HG03354 (cell line): ENCODE data around the gene USP4.
A peak's percentile ranks its signal among the peaks of the same experiment; 100 is the strongest.
"Not testable (repeated sequence)": the region's sequence is repeated elsewhere in the genome, so short reads cannot be mapped to it uniquely, and the experiment has no call there.

ENCODE experiments used
- ATAC-seq: cut with Tn5 transposase; IDR thresholded peaks from one replicate; pipeline ENCODE4 v1.9.1; 2021; ENCODE audit warnings: mild to moderate bottlenecking; ENCODE audit not compliant: unreplicated experiment, poor library complexity, severe bottlenecking

Gene USP4

GRCh38 chr3:49339941-49340800, at the start of gene USP4:
USP4 (minus strand) TSS chr3:49340053; CDS start chr3:49340024, 29 bp downstream.
- peak; percentile 83 for ATAC-seq

- no peak for ATAC-seq
Observed at GRCh38 chr3:49389297-49389696, 49.4 kb upstream of the USP4 start.

GRCh38 chr3:49388289-49388820, 48.5 kb upstream of the USP4 start:
- no peak for ATAC-seq

GRCh38 chr3:49387721-49388120, 47.9 kb upstream of the USP4 start:
- ATAC-seq, result no peak

GRCh38 chr3:49386056-49386756, 46.4 kb upstream of the USP4 start:
- no peak for ATAC-seq

- ATAC-seq, result no peak
Observed at GRCh38 chr3:49385617-49386016, 45.8 kb upstream of the USP4 start.

- ATAC-seq, result no peak
Observed at GRCh38 chr3:49383387-49383786, 43.5 kb upstream of the USP4 start.

GRCh38 chr3:49378249-49378895, 38.5 kb upstream of the USP4 start:
- ATAC-seq, result no peak

GRCh38 chr3:49377483-49377882, 37.6 kb upstream of the USP4 start:
- ATAC-seq, result peak; percentile 41

GRCh38 chr3:49371946-49372345, 32.1 kb upstream of the USP4 start:
- no peak for ATAC-seq

- no peak for ATAC-seq
Observed at GRCh38 chr3:49370585-49371290, 30.9 kb upstream of the USP4 start.

- no peak for ATAC-seq
Observed at GRCh38 chr3:49362561-49362960, 22.7 kb upstream of the USP4 start.

GRCh38 chr3:49359623-49360022, 19.8 kb upstream of the USP4 start:
- ATAC-seq, result no peak

- no peak for ATAC-seq
Observed at GRCh38 chr3:49358884-49359225, 19.0 kb upstream of the USP4 start.

GRCh38 chr3:49358217-49358883, 18.5 kb upstream of the USP4 start, which contains the start of gene GPX1:
GPX1 (minus strand) TSS chr3:49358353; CDS start chr3:49358278, 75 bp downstream.
- peak; percentile 87 for ATAC-seq

- peak; percentile 38 for ATAC-seq
Observed at GRCh38 chr3:49357443-49358216, 17.8 kb upstream of the USP4 start.

GRCh38 chr3:49357095-49357442, 17.2 kb upstream of the USP4 start:
- ATAC-seq, result not testable (repeated sequence)

- no peak for ATAC-seq
Observed at GRCh38 chr3:49352890-49353421, 13.1 kb upstream of the USP4 start.
